HFFc6 (cell line): ENCODE results near the gene PDZD2. TPM values are rescaled to one million over a fixed set of nuclear protein-coding genes. Genes with fewer than 3 reads are reported as not detected.

Experiments used
- DNase-seq: peaks from one replicate; pipeline ENCODE4 v3.0.0-alpha.2; 2018
- H3K27ac Mint-ChIP-seq: 2 replicates; pipeline ENCODE4 v1.8.0; 2020; ENCODE audit warnings: mild to moderate bottlenecking, mixed read lengths
- H3K27me3 Mint-ChIP-seq: 2 replicates; pipeline ENCODE4 v1.8.0; 2021; ENCODE audit warnings: mild to moderate bottlenecking, moderate library complexity, mixed read lengths; ENCODE audit not compliant: insufficient read depth
- H3K36me3 Mint-ChIP-seq: 2 replicates; pipeline ENCODE4 v1.8.0; 2021; ENCODE audit warnings: low read depth, mixed read lengths
- H3K4me1 Mint-ChIP-seq: 2 replicates; pipeline ENCODE4 v1.8.0; 2020; ENCODE audit warnings: low read depth, mixed read lengths
- H3K4me3 Mint-ChIP-seq: 2 replicates; pipeline ENCODE4 v1.8.0; 2020; ENCODE audit warnings: mild to moderate bottlenecking, moderate library complexity, mixed read lengths
- H3K9me3 Mint-ChIP-seq: 2 replicates; pipeline ENCODE4 v1.8.0; 2020; ENCODE audit warnings: mild to moderate bottlenecking, mixed read lengths
- total RNA-seq, 6 experiments: library from RNA; stranded (reverse); fragmentation: NEBNext Ultra II Directional; extraction: Animal tissue kit (Norgen Biotek cat#: 25700); gene quantifications; 2 replicates in 1 of 6; 3 replicates in 5 of 6; pipeline ENCODE4 v1.2.3, GENCODE V29; 2021
- TF ChIP-seq, protein P1 (sequence below): fragments of 200-600 bp; sonication (generic); IDR thresholded peaks from 2 replicates; pipeline ENCODE4 v1.5.0; 2021; ENCODE audit warnings: antibody characterized with exemption, mild to moderate bottlenecking

The PDZD2 gene
- total RNA-seq, 6 experiments from 2014 or later: 0.02 to 0.12 (median 0.09) TPM

DNA sequence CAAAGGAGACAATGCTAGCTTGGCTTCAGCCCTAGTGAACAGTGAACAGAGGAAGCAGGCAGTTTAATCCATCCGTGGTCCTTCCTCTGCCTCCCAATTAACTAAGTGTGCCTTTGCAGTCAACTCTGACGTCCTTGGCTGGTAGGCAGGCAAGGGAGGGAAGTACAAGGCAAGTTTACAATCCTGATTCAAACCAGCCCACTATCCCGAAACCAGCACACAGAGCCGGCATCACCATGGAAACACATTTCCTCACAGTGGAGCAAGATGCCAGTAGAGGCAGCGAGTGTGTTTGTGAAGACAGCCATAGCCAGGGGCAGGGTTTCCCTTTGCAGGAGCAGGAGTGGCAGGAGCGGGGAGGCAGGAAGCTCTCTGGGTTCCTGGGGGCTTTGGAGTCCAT is 461.3 kb downstream of the PDZD2 start:
- Mint-ChIP-seq H3K27ac (no peak overlapping the region; the same call in 1 of the 2 replicates), H3K36me3 (peaks cover 25% of the 10 kb centered on the region), H3K27me3 (peaks cover 5% of the 10 kb centered on the region), H3K9me3 (no peaks in the 10 kb centered on the region), H3K4me1 (peaks cover 3% of the 10 kb centered on the region), H3K4me3 (no peak overlapping the region)
- no peak for DNase-seq
- TF ChIP-seq, protein P1, sequence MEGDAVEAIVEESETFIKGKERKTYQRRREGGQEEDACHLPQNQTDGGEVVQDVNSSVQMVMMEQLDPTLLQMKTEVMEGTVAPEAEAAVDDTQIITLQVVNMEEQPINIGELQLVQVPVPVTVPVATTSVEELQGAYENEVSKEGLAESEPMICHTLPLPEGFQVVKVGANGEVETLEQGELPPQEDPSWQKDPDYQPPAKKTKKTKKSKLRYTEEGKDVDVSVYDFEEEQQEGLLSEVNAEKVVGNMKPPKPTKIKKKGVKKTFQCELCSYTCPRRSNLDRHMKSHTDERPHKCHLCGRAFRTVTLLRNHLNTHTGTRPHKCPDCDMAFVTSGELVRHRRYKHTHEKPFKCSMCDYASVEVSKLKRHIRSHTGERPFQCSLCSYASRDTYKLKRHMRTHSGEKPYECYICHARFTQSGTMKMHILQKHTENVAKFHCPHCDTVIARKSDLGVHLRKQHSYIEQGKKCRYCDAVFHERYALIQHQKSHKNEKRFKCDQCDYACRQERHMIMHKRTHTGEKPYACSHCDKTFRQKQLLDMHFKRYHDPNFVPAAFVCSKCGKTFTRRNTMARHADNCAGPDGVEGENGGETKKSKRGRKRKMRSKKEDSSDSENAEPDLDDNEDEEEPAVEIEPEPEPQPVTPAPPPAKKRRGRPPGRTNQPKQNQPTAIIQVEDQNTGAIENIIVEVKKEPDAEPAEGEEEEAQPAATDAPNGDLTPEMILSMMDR: no peak

DNA sequence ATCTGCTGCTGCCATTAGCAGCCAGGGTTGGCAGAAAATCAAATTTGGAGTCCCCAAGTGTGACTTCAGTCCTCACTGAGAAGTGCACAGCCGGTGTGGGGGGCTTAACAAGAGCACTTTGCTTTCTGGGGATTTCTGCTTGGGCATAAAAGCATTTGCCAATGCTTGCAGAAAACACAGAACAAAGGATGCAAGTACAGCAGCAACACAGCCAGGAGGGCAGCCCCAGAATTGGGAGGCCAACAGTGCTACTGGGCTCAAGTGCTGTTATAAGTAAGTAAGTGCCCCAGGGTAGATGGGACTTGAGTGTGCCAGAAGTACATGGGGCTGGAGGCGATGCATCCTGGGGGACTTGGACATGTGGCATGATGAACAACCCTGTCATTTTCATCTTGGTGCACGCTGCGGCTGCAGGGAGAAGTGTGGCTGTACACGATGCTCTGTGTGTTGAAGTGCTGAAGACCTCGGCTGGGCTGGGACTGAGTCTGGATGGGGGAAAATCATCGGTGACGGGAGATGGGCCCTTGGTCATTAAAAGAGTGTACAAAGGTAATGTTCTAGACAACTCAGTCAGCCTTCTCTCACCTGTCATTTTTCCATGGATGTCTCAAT is 461.9 kb downstream of the PDZD2 start:
- Mint-ChIP-seq H3K4me1 (no peaks in the 10 kb centered on the region), H3K36me3 (peaks cover 30% of the 10 kb centered on the region), H3K4me3 (no peak overlapping the region), H3K9me3 (no peaks in the 10 kb centered on the region), H3K27me3 (peaks cover 5% of the 10 kb centered on the region), H3K27ac (no peak overlapping the region)
- TF ChIP-seq, protein P1: no peak
- no peak for DNase-seq

DNA sequence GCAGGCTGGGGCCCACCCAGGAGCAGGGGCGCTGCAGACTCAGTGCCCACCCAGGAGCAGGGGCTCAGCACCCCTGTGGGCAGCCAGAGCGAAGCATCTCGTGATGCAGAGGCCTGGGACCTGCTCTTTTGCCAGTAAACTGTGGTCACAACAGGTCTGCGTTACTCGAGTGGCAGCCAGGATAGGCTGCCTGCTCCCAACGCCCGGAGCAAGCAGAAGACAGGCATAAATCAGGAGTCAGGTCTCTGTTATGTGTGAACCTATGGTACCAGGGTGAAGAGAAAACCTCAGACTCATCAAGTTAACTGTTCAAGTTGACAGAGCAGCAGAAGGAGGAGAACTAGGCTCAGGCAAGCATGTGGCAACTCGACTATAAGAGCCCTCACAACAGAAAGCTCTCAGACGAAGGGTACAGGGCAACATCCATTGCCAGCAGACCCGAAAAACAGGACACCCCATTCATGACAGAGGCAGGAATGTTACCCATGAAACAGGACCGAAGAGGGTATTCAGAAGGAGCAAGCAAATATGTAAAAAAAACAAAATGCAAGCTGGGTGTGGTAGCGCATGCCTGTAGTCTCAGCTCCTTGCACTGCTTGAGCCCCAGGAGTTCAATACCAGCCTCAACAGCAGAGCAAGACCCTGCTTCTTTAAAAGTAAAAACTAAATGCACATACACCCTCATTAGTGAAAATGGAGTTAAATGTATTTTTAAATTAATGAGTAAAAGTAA is 463.5 kb downstream of the PDZD2 start:
- no peak overlapping the region for H3K4me3 Mint-ChIP-seq
- no peak for DNase-seq
- H3K4me1 Mint-ChIP-seq: no peaks in the 10 kb centered on the region
- peaks cover 30% of the 10 kb centered on the region for H3K36me3 Mint-ChIP-seq
- TF ChIP-seq, protein P1: no peak
- H3K9me3 Mint-ChIP-seq: no peaks in the 10 kb centered on the region
- H3K27ac Mint-ChIP-seq: no peak overlapping the region
- peaks cover 5% of the 10 kb centered on the region for H3K27me3 Mint-ChIP-seq

DNA sequence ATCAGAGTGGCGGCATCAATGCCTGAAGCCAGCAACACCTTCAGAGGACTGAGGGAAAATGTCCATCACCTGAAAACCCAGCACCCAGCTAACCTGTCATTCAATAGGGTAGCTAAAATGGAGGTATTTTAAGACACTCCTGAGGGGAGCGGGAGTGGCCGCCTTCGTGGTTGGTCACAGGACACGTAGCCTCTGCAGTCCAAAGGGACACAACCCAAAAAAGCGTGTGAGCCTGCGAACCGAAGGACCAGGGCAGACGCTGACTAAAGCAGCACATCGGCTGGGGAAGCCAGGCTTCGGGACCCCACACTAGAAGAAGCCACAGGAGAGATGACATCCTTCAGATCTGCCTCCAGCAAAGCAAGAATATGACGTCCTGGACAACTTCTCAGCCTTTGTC is 464.6 kb downstream of the PDZD2 start:
- no peak for DNase-seq
- Mint-ChIP-seq H3K36me3 (peaks cover 30% of the 10 kb centered on the region), H3K27ac (no peak overlapping the region), H3K9me3 (no peaks in the 10 kb centered on the region), H3K4me3 (no peak overlapping the region), H3K4me1 (no peaks in the 10 kb centered on the region), H3K27me3 (peaks cover 4% of the 10 kb centered on the region)
- TF ChIP-seq, protein P1: no peak

DNA sequence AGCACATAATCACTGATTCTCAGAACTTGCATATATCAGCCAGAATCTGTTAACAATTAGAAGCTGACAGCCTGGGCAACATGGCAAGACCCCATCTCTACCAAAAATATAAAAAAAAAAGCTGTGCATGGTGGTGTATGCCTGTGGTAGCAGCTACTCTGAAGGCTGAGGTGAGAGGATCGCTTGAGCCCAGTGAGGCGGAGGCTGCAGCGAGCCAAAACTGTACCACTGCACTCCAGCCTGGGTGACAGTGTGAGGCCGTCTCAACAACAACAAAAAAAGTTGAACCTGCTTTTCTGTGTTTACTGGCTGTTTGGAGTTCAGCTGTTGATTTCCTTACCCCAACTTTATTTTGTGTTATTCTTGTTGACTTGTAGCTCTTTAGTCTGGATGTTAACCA is 468.4 kb downstream of the PDZD2 start:
- DNase-seq: no peak
- H3K9me3 Mint-ChIP-seq: no peaks in the 10 kb centered on the region
- H3K36me3 Mint-ChIP-seq: peaks cover 47% of the 10 kb centered on the region

More for the DNA sequence above, 468.4 kb downstream of the PDZD2 start:
- Mint-ChIP-seq H3K27ac (no peak overlapping the region), H3K27me3 (peaks cover 4% of the 10 kb centered on the region), H3K4me3 (no peak overlapping the region), H3K4me1 (no peaks in the 10 kb centered on the region)
- TF ChIP-seq, protein P1: no peak
